ENCODE results near the gene ZNF467.

Gene ZNF467

DNA sequence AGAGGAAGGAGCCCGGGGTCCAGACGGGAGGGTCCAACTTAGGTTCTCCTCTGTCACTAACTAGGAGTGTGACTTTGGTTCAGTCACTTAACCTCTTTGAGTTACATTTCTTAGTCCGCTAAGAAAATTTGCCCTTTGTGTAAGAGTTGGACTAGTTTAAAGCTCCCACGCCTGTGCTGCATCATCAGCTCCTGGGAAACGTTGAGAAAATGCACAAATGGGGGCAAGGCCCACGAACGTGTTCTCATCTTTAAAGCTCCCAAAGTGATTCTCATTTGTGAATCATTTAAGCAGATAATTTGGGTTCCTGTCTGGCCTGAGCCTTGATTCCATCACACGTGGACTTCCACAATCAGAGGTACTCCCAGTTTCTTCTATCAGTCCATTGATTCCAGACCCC, 6.3 kb downstream of the ZNF467 start:
- DNase-seq: no peak

DNA sequence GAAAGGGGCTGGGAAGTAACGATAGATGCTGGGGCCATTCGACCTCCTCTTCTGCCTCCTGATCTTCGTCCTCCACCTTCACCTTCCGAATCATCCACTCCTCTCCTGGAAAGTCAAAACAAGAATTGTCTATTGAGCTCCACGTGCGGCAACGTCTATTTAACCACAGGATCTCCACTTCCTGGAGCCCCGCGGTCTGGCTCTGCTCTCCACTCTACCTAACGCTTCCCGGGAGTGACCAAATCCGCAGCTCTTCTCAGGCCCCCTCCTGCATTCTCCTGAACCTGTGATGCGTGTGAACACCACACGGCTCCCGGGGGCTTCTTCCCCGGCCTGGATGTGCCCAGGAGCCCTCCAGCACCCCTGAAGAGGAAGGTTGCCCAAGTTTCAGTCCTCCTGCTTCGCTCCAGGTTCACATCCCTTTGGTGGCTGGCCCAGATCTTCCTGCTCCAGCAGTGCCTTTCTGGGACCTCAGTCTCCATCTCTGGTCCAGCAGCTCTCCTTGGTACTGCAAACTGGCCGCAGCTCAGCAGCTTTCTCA, 7.2 kb downstream of the ZNF467 start:
- no peak for DNase-seq

DNA sequence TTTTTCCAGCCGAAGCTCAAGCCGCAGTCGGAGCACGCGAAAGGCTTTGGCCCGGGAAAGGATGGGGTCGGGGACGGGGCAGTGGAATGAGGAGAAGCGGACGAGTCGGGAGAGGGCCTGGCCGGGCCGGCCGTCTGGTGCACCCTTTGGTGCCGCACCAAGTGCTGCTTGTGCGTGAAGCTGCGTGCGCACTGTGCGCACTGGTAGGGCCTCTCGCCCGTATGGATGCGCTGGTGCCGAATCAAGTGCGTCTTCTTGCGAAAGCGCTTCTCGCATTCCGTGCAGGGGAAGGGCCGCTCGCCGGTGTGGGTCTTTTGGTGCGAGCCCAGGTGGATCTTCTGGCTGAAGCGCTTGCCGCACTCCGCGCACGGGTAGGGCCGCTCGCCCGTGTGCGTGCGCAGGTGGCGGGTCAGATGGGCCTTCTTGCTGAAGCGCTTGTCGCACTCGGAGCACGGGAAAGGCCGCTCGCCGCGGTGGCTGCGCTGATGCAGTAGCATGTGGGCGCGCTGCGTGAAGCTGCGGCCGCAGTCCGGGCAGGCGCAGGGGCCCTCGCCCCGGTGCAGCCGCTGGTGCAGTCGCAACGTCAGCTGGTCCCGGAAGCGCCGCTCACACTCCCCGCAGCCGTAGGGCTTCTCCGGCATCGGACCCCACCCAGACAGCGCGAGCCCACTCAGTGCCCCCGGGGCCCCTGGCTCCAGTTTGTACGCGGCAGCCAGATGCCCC, 7.8 kb downstream of the ZNF467 start:
- DNase-seq: no peak

DNA sequence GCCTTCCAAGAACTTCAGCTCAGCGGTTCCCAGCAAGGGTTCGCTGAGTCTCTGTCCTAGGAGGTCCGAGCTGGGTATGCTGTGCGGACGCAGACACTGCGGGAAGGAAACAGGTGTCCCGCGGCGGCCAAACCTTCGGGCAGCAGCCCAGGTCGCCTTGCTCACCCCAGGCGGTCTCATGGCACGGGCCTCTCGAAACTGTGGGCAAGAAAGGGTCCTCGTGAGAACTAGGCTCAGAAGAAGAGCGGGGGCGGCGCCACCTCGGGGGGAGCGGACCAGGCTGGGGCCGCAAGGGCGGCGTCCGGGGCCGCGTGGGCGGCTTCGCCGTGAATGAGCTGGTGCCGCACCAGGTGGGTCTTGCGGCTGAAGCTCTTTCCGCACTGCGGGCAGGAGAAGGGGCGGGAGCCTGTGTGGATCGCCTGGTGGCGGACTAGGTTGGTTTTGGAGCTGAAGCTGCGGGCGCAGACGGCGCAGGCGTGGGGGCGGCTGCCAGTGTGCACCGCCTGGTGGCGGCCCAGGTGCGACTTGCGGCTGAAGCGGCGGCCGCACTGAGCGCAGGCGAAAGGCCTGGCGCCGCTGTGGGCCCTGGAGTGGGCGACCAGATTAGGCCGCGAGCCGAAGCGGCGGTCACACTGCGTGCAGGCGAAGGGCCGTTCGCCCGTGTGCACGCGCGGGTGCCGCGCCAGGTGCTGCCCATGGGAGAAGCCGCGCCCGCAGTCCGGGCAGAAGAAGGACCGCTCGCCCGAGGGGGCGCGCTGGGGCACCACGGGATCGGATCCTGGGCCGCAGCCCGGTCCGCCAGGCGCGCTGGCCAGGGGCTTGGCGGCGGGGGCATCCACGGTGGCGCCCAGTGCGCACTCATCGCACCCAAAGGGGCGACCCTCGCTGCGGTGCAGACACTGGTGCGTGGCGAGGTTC, 8.6 kb downstream of the ZNF467 start:
- no peak for DNase-seq

DNA sequence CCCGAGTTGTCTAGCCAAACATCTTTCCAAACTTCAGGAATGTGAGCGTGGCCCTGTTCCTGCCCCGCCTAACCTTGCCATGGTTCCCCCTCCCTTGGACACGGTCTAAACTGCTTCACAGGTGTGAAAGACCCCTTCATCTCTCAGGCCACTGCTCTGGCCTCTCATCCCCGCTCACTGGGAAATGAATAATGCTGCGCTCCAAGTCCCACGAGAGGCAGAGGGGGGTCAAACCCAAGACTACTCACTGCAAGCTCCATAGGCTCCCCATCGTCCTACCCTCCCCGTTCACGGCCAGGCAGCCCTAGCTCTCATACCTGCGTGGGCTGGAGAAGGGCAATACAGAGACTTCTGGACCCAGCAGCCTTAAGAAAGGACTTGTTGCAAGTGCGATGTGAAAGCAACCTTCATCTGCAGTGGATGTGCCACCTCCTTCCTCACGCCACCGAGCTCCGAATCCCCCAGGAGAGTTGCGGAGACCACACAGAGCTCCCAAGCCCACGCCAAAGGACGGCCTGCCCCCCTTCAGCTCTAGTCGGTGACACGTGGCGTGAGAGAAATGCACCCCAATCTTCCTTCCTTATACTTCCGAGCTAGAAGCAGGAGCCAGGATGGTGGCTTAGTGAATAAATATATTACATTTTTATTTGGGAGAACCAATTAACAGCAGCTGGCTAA, 9.7 kb downstream of the ZNF467 start:
- no peak for DNase-seq

DNA sequence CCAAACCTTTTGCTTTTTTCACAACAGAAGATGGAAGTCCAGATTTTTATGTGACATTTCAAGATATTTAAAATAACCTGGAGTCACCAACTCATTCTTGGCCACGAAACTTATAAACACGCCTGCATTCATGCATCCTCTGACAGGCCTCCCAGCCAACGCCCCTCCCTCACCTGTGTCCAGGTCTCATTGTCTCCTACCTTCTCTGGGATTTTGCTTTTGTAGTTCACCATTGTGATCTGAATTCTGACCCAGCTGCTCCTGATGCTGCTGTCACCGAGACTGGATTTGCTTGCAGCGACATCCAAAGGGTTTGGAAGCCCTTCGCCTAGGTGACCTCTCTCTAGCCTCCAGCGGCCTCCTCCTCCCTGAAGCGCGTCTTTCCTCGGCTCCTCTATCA, 10.8 kb downstream of the ZNF467 start:
- DNase-seq: no peak

DNA sequence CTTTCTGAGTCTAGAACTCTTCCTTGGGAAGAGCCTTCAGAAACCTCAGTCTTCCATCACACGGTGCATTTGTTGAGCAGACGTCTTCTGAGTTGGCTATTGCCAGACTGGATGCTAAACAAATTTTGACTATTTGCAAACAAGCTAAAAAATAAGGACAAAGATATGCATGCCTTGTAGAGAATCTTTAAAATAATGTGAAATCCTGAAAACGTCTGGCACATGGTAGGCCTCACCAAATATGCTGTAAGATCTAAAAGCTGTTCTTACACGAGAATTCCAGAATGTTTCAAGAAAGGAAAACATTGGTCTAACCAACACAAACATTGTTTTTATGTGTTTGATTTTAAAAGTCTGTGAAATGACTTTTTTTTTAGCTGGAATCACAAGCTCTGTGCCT, 11.3 kb downstream of the ZNF467 start:
- no peak for DNase-seq

DNA sequence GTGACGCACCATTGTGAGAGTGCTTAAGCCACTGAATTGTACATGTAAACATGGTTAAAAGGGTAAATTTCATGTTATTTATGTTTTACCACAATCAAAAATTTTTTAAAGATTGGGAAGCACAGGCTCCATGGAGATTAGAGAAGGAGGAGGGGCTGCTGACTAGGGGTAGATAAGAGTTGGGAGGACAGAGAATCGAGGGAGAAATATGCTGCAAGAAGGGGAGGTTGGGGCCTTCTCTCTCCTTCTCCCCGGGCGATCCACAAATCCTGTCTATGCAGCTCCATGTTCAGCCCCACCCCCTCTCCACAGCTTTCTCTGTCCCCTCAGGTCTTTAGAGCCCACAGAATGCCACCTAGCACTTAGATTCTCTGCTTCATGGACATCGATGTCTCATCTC, 12.1 kb downstream of the ZNF467 start:
- DNase-seq: no peak

DNA sequence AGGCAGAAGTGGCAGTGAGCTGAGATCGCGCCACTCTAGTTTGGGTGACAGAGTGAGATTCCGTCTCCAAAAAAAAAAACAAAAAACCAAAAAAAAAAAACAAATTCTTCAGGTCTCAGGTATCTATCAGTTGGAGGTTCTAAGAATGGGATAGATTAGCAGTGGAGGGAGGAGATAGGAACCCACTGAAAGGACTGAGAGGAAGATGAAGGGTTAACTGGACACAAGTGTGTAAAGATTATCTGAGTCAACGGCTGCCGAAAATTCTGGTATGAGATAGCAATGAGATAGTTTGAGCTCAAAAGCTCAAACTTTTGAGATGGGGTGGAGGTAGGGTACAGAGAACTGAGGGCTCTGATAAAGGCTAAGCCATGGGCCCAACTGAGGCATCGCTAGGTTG, 12.8 kb downstream of the ZNF467 start:
- DNase-seq: no peak

DNA sequence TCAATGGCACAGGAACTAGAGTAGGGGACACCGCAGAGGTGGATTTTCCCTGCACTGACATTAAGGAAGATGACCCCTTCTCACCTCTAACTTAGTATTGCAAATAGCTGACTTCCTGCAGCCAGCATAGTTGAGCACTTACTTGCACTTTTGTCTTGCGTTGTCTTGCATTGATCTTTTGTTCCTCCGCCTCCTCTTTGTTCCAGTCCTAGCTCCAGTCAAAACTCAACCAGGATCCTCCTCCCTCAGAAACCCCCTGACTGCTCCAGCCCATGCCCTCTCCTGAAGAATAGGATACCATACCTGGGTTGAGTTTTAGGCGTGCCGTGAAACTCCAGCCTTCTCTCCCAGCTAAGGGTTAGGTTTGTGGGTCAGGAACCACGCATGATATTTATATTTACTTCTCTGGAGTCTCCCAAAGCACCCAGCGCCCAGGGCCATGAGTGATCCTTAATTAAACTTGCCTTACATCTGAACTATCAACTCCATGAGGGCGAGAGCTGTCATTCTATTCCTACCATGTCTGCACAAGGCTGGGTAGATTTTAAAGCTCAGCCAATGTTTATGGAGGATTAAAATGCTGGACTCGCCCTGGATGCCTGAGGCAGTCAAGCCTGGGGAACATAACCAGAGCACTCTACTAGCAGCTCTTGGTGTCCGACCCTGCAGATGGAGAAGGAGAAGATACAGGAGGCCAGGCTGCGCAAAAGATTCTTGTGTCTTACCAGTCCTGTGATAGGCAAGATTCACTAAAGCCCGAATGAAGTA, 14.1 kb downstream of the ZNF467 start:
- no peak for DNase-seq

DNA sequence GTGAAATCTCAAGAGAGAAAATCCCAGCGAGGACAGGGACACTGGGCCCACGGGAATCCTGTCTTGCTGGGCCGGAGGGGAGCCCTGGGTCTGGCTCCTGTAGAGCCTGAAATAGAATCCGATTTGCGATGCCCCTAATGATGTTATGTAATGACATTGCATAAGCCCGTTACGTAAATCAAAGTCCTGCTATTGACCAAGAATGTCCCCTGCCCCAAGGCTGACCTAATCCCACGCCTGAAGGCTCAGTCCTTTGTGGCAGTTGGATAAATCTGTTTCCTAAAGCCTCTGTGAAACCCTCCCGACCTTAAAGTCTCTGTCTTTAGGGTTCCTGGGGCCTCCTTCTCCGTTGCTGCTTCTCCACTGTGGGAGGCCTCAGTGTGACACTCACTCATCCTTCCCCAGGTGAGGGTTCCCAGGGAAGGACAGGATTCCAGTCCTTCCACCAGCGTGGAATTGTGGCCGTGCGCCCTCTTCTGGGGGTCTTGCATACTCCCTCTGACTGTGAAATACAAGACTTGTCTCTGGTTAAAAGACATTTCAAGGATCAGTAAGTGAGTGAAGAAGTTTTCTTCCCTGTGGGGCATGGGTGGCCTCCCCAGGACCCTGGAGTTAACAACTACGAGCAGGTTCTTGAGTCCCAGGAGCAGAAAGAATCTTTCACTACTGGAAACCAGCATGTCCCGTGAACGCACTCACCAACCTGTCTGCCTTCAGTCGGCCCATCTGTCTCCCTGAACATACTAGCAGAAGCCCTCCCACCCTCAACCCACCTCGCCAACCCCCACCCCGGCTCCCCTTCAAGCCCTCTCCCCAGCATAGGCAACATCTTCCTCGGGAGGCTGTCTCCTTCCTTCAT, 19.8 kb downstream of the ZNF467 start:
- DNase-seq: peak; percentile 44

DNA sequence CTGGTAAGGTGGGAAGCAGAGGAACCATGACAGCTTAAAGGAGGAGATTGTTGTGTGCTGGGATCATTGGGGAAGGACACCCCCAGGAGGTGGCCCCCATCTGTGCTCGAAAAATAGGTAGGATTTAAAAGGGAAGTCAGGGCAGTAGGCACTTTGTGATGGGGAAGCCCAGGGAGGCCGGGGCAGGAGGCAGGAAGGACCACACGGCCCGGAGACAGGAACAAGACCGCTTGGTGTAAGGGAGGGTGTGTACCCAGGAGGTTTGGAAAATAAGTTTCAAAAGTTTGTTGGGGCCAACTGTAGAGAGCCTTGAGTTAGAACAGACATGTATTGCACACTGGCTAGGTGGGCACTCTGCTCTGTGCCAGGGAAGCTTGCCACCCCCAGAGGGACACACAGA, 20.7 kb downstream of the ZNF467 start:
- no peak for DNase-seq

DNA sequence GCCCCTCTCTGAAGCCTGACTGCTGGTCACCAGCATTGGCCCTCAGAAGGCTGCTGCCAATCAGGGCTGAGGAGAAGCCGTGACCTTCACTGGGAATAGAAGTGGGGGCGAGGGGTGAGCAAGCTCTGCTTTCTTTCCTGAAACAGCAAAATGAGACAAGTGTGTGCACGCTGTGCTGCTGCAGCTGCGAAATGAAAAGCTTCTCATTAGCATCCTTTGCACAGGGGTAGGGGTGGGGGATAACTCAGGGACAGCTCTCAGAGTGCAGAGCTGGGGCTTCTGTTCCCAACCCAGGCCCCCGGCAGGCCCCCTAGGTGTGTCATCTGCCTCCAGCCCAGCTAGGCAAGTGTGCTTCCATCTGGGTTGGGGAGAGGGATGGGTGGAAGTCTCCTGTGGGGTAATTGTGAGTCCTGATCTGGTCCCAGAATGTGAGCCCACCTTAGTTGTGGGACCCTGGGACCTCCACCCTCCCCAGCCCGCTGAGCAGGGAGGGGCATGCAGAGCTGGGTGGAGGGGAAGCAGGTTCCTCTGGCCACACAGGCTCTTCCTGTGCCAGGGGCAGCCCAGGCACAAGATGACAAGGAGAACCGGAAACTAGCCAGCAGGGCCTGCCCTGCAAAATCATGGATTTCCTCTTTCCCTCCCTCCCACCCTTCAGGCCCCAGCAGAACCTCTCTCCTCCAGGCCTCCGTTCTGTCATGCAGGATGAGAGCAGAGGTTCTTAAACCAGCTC, 22.2 kb downstream of the ZNF467 start:
- no peak for DNase-seq

DNA sequence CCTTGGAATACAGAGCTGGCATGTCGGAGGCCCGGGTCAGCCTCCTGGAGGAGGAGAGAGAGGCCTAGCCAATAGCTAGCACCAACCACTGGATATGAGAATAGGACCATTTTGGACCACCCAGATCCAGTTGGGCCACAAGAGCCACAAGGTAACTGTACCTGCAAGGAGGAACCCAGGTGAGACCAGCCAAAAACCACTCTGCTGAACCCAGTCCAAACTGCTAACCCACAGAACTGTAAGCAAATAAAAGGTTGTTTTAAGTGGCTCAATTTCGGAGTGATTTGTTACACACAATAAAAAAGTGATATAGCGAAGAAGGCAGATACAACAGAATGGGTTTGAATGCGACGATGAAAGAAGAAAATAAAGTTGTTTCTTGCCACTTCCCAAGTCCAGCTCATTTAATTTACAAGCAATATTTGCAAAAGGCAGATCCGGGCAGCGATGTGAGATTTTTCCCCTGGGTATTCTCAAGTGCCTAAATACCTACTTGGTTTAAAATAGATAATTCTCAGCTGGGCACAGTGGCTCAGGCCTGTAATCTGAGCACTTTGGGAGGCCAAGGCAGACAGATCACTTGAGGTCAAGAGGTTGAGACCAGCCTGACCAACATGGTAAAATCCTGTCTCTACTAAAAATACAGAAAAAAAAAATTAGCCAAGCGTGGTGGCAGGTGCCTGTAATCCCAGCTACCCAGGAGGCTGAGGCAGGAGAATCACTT, 23.1 kb downstream of the ZNF467 start:
- no peak for DNase-seq

DNA sequence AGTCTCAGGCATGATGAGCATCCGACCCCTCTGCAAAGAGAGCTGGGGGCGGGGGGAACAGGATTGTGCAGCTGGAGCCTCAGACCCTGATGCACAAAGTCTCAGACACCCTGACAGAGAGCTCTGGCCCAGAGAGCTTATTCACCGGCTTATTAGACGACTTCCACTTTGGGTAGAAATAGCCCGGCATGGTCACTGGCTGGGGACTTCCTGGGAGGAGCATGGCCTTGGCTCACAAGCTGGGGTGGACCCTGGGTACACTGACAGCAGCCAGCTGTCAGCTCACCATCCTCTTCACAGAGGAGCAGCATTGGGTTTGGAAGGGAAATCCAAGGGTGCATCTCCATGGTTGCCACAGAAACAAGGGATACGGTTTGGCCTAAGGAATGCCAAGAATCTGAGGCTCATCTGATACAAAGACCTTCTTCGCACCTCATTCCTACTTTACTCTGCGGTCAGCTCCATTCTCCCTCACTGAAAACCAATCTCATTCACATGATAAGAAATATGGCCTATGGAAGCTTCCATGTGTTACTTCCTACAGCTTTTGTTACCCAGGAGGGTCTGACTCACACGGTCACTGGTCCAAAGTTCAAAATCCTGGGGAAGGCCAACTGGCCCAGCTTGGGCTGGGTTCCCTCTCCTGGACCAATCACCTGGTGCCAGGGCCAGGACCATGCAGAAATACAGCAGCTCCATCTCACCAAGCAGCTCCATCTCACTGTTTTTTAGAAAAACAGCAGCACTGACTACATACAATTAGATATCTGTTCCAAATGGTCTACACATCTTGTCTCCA, 25.1 kb downstream of the ZNF467 start:
- no peak for DNase-seq

DNA sequence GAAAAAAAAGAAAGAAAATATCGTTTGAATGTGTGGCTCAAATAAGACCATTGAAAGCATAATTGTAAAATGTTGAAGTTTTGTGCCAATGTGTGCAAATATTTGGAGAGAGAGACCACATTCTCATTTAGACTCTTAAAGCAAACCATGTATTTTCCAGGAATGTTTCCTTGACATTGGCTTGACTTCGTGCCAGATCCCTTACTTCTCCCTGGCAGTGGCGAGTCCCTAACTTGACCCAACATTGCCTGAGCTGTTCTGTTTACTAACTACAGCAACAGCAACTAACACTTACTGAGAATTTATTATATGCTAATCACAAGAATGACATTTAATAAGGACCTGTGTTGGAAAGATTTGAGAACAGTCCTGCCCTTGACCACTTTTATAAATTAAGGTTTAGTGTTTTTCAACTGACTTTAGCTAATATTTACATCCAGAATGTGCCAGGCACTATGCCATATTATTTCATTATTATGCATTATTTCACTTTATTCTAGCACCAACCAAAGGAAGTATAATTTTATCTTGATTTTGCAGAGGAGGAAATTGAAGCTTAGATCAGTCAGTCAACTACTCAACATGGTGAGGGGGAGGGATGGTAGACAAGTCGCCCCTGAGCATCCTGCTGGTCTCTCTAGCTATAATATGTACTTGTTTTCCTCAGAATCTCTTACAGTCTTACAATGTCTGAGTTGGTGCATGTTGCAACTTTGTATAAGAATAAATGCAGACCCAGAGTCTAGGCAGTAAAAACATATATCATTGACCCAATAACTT, 29.7 kb downstream of the ZNF467 start:
- no peak for DNase-seq

DNA sequence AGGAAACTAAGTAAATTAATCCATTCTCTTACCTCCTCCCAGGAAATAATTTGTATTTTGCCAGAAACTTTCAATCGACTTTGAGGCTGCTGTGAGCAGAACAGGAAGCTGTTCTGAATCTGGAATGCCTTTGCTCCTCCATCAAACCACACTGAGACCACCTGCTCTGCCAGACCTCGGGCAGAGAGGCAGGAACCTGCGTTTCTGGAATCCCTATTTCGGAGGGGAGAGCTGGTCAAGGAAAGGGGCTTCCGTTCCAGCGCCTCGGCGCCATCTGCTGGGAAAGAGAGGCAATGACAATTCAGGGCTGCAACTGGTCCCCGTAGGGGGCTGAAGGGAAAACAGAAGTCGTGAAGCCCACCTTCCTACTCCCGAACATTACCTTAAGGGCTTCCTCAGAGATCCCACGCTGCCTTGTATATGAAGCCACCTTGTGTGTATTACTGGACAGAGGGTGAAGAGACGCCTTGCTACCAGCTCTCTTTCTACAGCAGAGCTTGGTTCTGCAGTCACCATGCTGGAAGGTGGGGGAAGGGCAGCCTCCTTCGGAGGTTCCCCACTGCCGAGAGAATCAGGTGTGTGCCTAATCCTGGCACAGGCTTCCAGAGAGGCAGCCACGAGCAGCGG, 31.2 kb downstream of the ZNF467 start:
- DNase-seq: peak; percentile 65

DNA sequence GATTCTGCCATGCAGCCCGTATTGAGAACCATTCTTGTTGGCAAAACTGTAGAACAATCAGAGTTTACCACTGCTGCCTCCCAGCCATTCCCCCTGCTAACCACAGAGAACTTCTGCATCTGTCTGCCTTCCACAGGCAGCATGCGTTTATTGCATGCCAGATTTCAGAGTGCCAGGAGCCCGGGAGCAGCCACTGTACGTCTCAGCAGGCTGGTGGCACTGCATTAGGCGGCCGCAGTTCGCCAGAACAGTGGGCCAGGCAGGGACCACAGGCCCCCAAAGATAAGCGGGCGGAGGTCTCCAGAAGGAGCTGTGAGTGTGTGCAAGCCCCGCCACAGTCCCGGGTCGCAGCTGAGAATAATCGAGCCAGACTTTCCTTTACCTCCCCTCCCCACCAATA, 31.8 kb downstream of the ZNF467 start:
- DNase-seq: no peak

Data from 8988T (cell line).